H1 (cell line): Measurements from ENCODE around the gene JAG1. TPM values are rescaled to one million over a fixed set of nuclear protein-coding genes. Genes with fewer than 3 reads are reported as not detected.

ENCODE experiments used
- CTCF ChIA-PET: fragments of 300-600 bp; sonication (Branson Sonifier 250); formaldehyde crosslinking; loops from one replicate; lab custom pipeline; 2021; ENCODE audit not compliant: partially characterized antibody; lab: Charles Lee
- POLR2A ChIA-PET: fragments of 300-600 bp; sonication (Branson Sonifier 250); formaldehyde crosslinking; loops from one replicate; lab custom pipeline; 2021; ENCODE audit warnings: inconsistent platforms; ENCODE audit not compliant: partially characterized antibody; lab: Charles Lee
- DNase-seq, 2 experiments: peaks; one replicate each; pipeline versions ENCODE4 v3.0.0 to v3.0.0-alpha.2; 2010 to 2022; ENCODE audit warnings: low spot score in 2 of 2, low read depth in 1 of 2, mixed read lengths in 1 of 2
- FAIRE-seq: peaks from 2 replicates; lab custom pipeline; 2011; peaks lifted over from hg19 to GRCh38; lab: Jason Lieb, UNC
- H2AFZ ChIP-seq: 2 replicates; pipeline ENCODE4 v1.8.1; 2012; ENCODE audit warnings: low read length, inconsistent platforms
- H2AK5ac ChIP-seq: 2 replicates; pipeline ENCODE4 v1.6.1; 2013; ENCODE audit warnings: low read depth, low read length
- H2BK120ac ChIP-seq: replicated peaks from 2 replicates; pipeline ENCODE3; 2013; ENCODE audit warnings: low read depth, low read length, inconsistent platforms
- H2BK12ac ChIP-seq: 2 replicates; pipeline ENCODE4 v1.6.1; 2013; ENCODE audit warnings: low read depth, low read length
- H2BK15ac ChIP-seq: 2 replicates; pipeline ENCODE4 v1.6.1; 2013; ENCODE audit warnings: low read length
- H2BK20ac ChIP-seq: 2 replicates; pipeline ENCODE4 v1.6.1; 2013; ENCODE audit warnings: low read length
- H2BK5ac ChIP-seq: 2 replicates; pipeline ENCODE4 v1.6.1; 2013; ENCODE audit warnings: low read depth, low read length
- H3K14ac ChIP-seq: 2 replicates; pipeline ENCODE4 v1.6.1; 2013; ENCODE audit warnings: inconsistent platforms; ENCODE audit not compliant: insufficient read length
- H3K18ac ChIP-seq: 2 replicates; pipeline ENCODE4 v1.6.1; 2013; ENCODE audit warnings: low read length; ENCODE audit errors: extremely low read depth
- H3K23ac ChIP-seq: 2 replicates; pipeline ENCODE4 v1.6.1; 2013; ENCODE audit warnings: inconsistent platforms; ENCODE audit not compliant: insufficient read length
- H3K23me2 ChIP-seq: 2 replicates; pipeline ENCODE4 v1.6.1; 2013; ENCODE audit warnings: low read depth, low read length
- H3K27ac ChIP-seq: 2 replicates; pipeline ENCODE4 v1.6.1; 2011; ENCODE audit warnings: low read depth, low read length, inconsistent platforms
- H3K27me3 ChIP-seq, 4 experiments: replicated peaks in 1 of 4; 1 replicate in 1 of 4; 2 replicates in 3 of 4; pipeline versions ENCODE4 v1.6.1 to v1.8.1; 2011 to 2013; ENCODE audit warnings: low read length in 3 of 4, mild to moderate bottlenecking in 3 of 4, inconsistent platforms in 2 of 4, mixed read lengths in 2 of 4, moderate library complexity in 1 of 4; ENCODE audit not compliant: control insufficient read depth in 3 of 4, insufficient read depth in 3 of 4; ENCODE audit errors: extremely low read depth in 1 of 4
- H3K36me3 ChIP-seq, 4 experiments: 2 replicates each; pipeline versions ENCODE4 v1.6.1 to v1.8.1; 2011 to 2013; ENCODE audit warnings: mild to moderate bottlenecking in 4 of 4, low read length in 3 of 4, moderate library complexity in 2 of 4, control low read depth in 1 of 4, inconsistent platforms in 1 of 4; ENCODE audit not compliant: insufficient read depth in 4 of 4, control insufficient read depth in 2 of 4
- H3K4ac ChIP-seq: replicated peaks from 2 replicates; pipeline ENCODE3; 2013; ENCODE audit warnings: low read length, low read depth, mixed read lengths, inconsistent platforms; ENCODE audit not compliant: insufficient read length
- H3K4me1 ChIP-seq, 4 experiments: replicated peaks in 1 of 4; 1 replicate in 1 of 4; 2 replicates in 3 of 4; pipeline versions ENCODE4 v1.6.1 to v1.8.1; 2011 to 2013; ENCODE audit warnings: low read length in 3 of 4, inconsistent platforms in 2 of 4, mixed read lengths in 1 of 4; ENCODE audit not compliant: insufficient read depth in 4 of 4, control insufficient read depth in 3 of 4
- H3K4me2 ChIP-seq, 2 experiments: 2 replicates each; pipeline versions ENCODE4 v1.6.1 to v1.8.1; 2011 to 2013; ENCODE audit warnings: low read depth in 2 of 2, low read length in 2 of 2, control low read depth in 1 of 2, inconsistent platforms in 1 of 2, mild to moderate bottlenecking in 1 of 2; ENCODE audit not compliant: insufficient read depth in 1 of 2
- H3K4me3 ChIP-seq, 4 experiments: fragments of 200-600, 300-600 bp in 1 of 4; sonication (generic), shearing (Covaris generic), sonication (Bioruptor Twin) in 1 of 4; 2 replicates each; pipeline versions ENCODE4 v1.5.1 to v1.8.1; 2011 to 2016; ENCODE audit warnings: low read length in 4 of 4, low read depth in 3 of 4, control low read depth in 2 of 4, inconsistent platforms in 2 of 4, mild to moderate bottlenecking in 2 of 4, mixed read lengths in 1 of 4, moderate library complexity in 1 of 4; ENCODE audit not compliant: insufficient read depth in 2 of 4; ENCODE audit errors: extremely low read depth in 1 of 4
- H3K56ac ChIP-seq: replicated peaks from 2 replicates; pipeline ENCODE3; 2013; ENCODE audit warnings: low read depth, mild to moderate bottlenecking, mixed read lengths, low read length, inconsistent platforms; ENCODE audit not compliant: insufficient read length
- H3K79me1 ChIP-seq: 2 replicates; pipeline ENCODE4 v1.6.1; 2013; ENCODE audit warnings: low read depth, low read length, control low read depth
- H3K79me2 ChIP-seq, 2 experiments: 2 replicates each; pipeline versions ENCODE4 v1.6.1 to v1.8.1; 2012 to 2013; ENCODE audit warnings: low read length in 2 of 2, mild to moderate bottlenecking in 2 of 2, inconsistent platforms in 1 of 2; ENCODE audit not compliant: insufficient read depth in 2 of 2, control insufficient read depth in 1 of 2
- H3K9ac ChIP-seq, 4 experiments: replicated peaks in 1 of 4; 1 replicate in 1 of 4; 2 replicates in 3 of 4; pipeline versions ENCODE4 v1.6.1 to v1.8.1; 2011 to 2013; ENCODE audit warnings: low read depth in 3 of 4, low read length in 3 of 4, control low read depth in 2 of 4, mild to moderate bottlenecking in 2 of 4, moderate library complexity in 2 of 4, inconsistent platforms in 1 of 4; ENCODE audit errors: extremely low read depth in 1 of 4
- H3K9me3 ChIP-seq, 2 experiments: 2 replicates each; pipeline versions ENCODE4 v1.6.1 to v1.8.1; 2012 to 2013; ENCODE audit warnings: mild to moderate bottlenecking in 2 of 2, moderate library complexity in 2 of 2, control low read depth in 1 of 2, inconsistent platforms in 1 of 2, low read depth in 1 of 2, low read length in 1 of 2, mixed read lengths in 1 of 2; ENCODE audit not compliant: insufficient read depth in 2 of 2
- H4K20me1 ChIP-seq, 2 experiments: replicated peaks in 1 of 2; 2 replicates each; pipeline versions ENCODE3 to v1.8.1; 2011 to 2013; ENCODE audit warnings: inconsistent platforms in 2 of 2, low read length in 2 of 2, mild to moderate bottlenecking in 1 of 2; ENCODE audit not compliant: insufficient read depth in 2 of 2, control insufficient read depth in 1 of 2
- H4K5ac ChIP-seq: 2 replicates; pipeline ENCODE4 v1.6.1; 2013; ENCODE audit warnings: low read length, low read depth, mixed read lengths, inconsistent platforms; ENCODE audit not compliant: insufficient read length
- H4K8ac ChIP-seq: 2 replicates; pipeline ENCODE4 v1.8.0; 2013; ENCODE audit warnings: mild to moderate bottlenecking, moderate library complexity, low read length, inconsistent platforms; ENCODE audit not compliant: insufficient read depth; ENCODE audit errors: extremely low read depth
- H4K91ac ChIP-seq: replicated peaks from 2 replicates; pipeline ENCODE3; 2013; ENCODE audit warnings: low read length, mixed read lengths, inconsistent platforms; ENCODE audit not compliant: insufficient read length
- BRCA1 ChIP-seq: IDR thresholded peaks from 2 replicates; pipeline ENCODE4 v1.6.1; 2012; ENCODE audit warnings: low read depth, low read length, improper control_type of control experiment
- CTBP2 ChIP-seq: IDR thresholded peaks from 2 replicates; pipeline ENCODE4 v1.7.0; 2011; ENCODE audit warnings: borderline replicate concordance, mild to moderate bottlenecking, moderate library complexity, mixed read lengths, low read length; ENCODE audit not compliant: insufficient read depth, insufficient read length
- FOSL1 ChIP-seq: IDR thresholded peaks from 2 replicates; pipeline ENCODE4 v1.6.1; 2011; ENCODE audit warnings: mild to moderate bottlenecking, low read depth, low read length, moderate library complexity; ENCODE audit not compliant: insufficient read depth
- GTF2F1 ChIP-seq: IDR thresholded peaks from 2 replicates; pipeline ENCODE4 v1.6.1; 2012; ENCODE audit warnings: low read depth, low read length, improper control_type of control experiment, borderline replicate concordance
- HDAC6 ChIP-seq: IDR thresholded peaks from one replicate; pipeline ENCODE4 v1.7.1; 2012; ENCODE audit warnings: low read depth, mild to moderate bottlenecking, inconsistent platforms, low read length, moderate library complexity
- KDM4A ChIP-seq: IDR thresholded peaks from one replicate; pipeline ENCODE4 v1.7.1; 2012; ENCODE audit warnings: low read depth, mild to moderate bottlenecking, moderate library complexity, low read length, inconsistent platforms; ENCODE audit not compliant: severe bottlenecking
- KDM5A ChIP-seq: fragments of 200-600 bp; IDR thresholded peaks from 2 replicates; pipeline ENCODE4 v1.7.1; 2012; ENCODE audit warnings: mild to moderate bottlenecking, low read length, inconsistent platforms, mixed read lengths
- POLR2AphosphoS5 ChIP-seq: IDR thresholded peaks from 2 replicates; pipeline ENCODE4 v1.6.1; 2011; ENCODE audit warnings: low read depth, low read length
- RFX5 ChIP-seq: IDR thresholded peaks from 2 replicates; pipeline ENCODE4 v1.6.1; 2011; ENCODE audit warnings: low read depth, low read length, improper control_type of control experiment, borderline replicate concordance
- SAP30 ChIP-seq: fragments of 300-600 bp; sonication (generic); IDR thresholded peaks from 2 replicates; pipeline ENCODE4 v1.7.1; 2012; ENCODE audit warnings: low read length, moderate library complexity, mild to moderate bottlenecking, inconsistent platforms; ENCODE audit not compliant: insufficient read depth, insufficient replicate concordance
- SP1 ChIP-seq: IDR thresholded peaks from 2 replicates; pipeline ENCODE4 v1.6.1; 2011; ENCODE audit warnings: low read depth, low read length
- USF2 ChIP-seq: IDR thresholded peaks from 2 replicates; pipeline ENCODE4 v1.6.1; 2011; ENCODE audit warnings: low read length, improper control_type of control experiment
- ZNF274 ChIP-seq: IDR thresholded peaks from 2 replicates; pipeline ENCODE4 v1.7.0; 2012; ENCODE audit warnings: low read length, borderline replicate concordance; ENCODE audit errors: extremely low read depth
- WGBS, 2 experiments: shearing (Covaris generic) in 1 of 2; methylation state at CpG; one replicate each; pipeline versions ENCODE4 v1.1.6 to v1.1.7; 2013 to 2015; ENCODE audit warnings: low lambda C conversion rate in 2 of 2, mixed read lengths in 2 of 2, inconsistent platforms in 1 of 2, low coverage in 1 of 2, missing lambda C conversion rate in 1 of 2; ENCODE audit not compliant: insufficient replicate concordance in 2 of 2, insufficient coverage in 1 of 2, insufficient read length in 1 of 2; ENCODE audit errors: extremely low coverage in 1 of 2, missing lambda C conversion rate in 1 of 2; 5-methylcytosine and 5-hydroxymethylcytosine counted together
- polyA plus RNA-seq, 7 experiments: library from polyadenylated mRNA; depleted of rRNA in 3 of 7; stranded (reverse) in 5 of 7; unstranded in 2 of 7; fragments of >200 nt in 5 of 7; fragments of 200-250 nt in 2 of 7; gene quantifications; 1 replicate in 5 of 7; 2 replicates in 1 of 7; 4 replicates in 1 of 7; pipeline versions ENCODE4 v1.2.1 to v1.2.3, GENCODE V29; 2011 to 2013; ENCODE audit warnings: missing spikeins in 2 of 7, mixed read lengths in 2 of 7
- total RNA-seq: library from RNA; stranded (reverse); fragmentation: NEBNext Ultra II Directional; extraction: Animal tissue kit (Norgen Biotek cat#: 25700); gene quantifications from 2 replicates; pipeline ENCODE4 v1.2.1, GENCODE V29; 2021

Gene JAG1
- total and polyA plus RNA-seq, 2 of the 8 experiments (the other 6 are each of a cell fraction or from before 2014, with no cell fraction given), result 13.5 to 27.3 TPM

- no peak overlapping the region for H4K8ac ChIP-seq
- no peak overlapping the region for H2BK120ac ChIP-seq
- H4K91ac ChIP-seq, result no peak overlapping the region
- CTCF ChIA-PET, result interaction anchor here (1.0 kb wide), 1 partner anchor 34 kb away, joined by 3 read pairs; no protein-coding TSS in a partner anchor
- 78% methylated on average over 5 of the region's 5 CpGs; no CpG with 5 or more reads in 1 of the 2 experiments for WGBS, 2 experiments
- no peak overlapping the region for H3K9ac ChIP-seq
- H3K14ac ChIP-seq, result no peak overlapping the region
- no peak overlapping the region for H3K4me2 ChIP-seq
- no peak overlapping the region for H3K56ac ChIP-seq
- no peak overlapping the region for H2BK20ac ChIP-seq
- no peak overlapping the region for H2BK5ac ChIP-seq
- no peaks in the 10 kb centered on the region for H3K27me3 ChIP-seq
- no peak for DNase-seq
- no peaks in the 10 kb centered on the region for H3K79me2 ChIP-seq
- POLR2A ChIA-PET, result no interaction called here
- no peaks in the 10 kb centered on the region; the same call in 1 of the 2 replicates for H3K79me1 ChIP-seq
- no peak overlapping the region for H2BK12ac ChIP-seq
- no peaks in the 10 kb centered on the region for H3K23me2 ChIP-seq
- no peak overlapping the region for H3K27ac ChIP-seq
- H2AFZ ChIP-seq, result no peak overlapping the region
- no peak overlapping the region for H4K5ac ChIP-seq
- H3K18ac ChIP-seq, result no peak overlapping the region
- no peaks in the 10 kb centered on the region for H4K20me1 ChIP-seq
- H3K36me3 ChIP-seq, result no peaks in the 10 kb centered on the region
- no peak overlapping the region for H3K23ac ChIP-seq
- no peak for FAIRE-seq
- no peaks in the 10 kb centered on the region for H3K9me3 ChIP-seq
- H2BK15ac ChIP-seq, result no peak overlapping the region
- H3K4me3 ChIP-seq, result no peak overlapping the region
- no peaks in the 10 kb centered on the region for H3K4me1 ChIP-seq
- H3K4ac ChIP-seq, result no peak overlapping the region
- no peak overlapping the region for H2AK5ac ChIP-seq
- TF ChIP-seq POLR2AphosphoS5 (no peak), GTF2F1 (no peak), HDAC6 (no peak), USF2 (no peak), KDM5A (no peak), FOSL1 (no peak), BRCA1 (no peak), ZNF274 (no peak), SAP30 (no peak), CTBP2 (no peak), RFX5 (no peak), KDM4A (no peak), SP1 (no peak)
Measured at GRCh38 chr20:10610251-10610650, 63.5 kb downstream of the JAG1 start.
